Raji (cell line): Measurements from ENCODE around the gene LINGO4.

Experiments used
- POLR2A ChIP-seq: IDR thresholded peaks from 2 replicates; pipeline ENCODE4 v1.6.1; 2011; ENCODE audit warnings: low read depth, low read length, control low read depth; ENCODE audit not compliant: insufficient read depth

The LINGO4 gene, protein sequence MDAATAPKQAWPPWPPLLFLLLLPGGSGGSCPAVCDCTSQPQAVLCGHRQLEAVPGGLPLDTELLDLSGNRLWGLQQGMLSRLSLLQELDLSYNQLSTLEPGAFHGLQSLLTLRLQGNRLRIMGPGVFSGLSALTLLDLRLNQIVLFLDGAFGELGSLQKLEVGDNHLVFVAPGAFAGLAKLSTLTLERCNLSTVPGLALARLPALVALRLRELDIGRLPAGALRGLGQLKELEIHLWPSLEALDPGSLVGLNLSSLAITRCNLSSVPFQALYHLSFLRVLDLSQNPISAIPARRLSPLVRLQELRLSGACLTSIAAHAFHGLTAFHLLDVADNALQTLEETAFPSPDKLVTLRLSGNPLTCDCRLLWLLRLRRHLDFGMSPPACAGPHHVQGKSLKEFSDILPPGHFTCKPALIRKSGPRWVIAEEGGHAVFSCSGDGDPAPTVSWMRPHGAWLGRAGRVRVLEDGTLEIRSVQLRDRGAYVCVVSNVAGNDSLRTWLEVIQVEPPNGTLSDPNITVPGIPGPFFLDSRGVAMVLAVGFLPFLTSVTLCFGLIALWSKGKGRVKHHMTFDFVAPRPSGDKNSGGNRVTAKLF

DNA sequence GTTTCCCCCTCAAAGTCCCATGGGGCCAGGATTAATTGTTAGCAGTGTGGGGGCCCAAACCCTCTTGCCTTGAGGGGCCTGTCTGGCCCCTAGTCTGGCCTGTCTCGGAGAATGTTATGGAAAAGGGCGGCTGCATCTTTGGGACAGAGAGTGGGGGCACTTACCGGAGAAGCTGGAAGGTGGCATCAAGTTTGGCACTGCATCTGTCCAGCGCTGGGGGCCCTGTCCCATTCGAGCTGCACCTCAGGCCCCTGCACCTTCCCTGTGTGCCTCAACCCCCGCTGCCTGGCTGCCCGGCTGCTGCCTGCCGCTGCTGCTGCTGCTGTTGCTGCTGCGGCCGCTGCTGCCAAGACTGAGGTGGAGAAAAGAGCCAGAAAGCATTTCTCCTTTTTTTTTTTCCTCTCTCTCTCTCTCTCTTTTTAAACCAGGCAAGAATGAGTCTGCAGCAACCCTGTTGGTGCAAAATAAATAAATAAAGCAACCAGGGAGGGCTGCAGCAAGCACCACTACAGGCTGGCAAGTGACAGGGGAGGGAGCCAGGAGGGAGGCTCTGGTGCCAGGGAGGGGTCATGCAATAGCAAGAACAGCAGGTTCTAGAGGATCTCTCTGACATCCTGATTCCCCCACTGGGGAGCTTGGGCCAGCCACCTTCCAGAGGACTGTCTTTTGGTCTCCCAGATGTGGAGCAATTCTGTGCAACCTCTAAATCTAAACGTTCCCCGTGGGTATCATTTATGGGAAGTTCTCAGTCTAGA lies at the start of gene LINGO4:
Gene LINGO4, minus strand, starts transcription at position 354 of the 755 bp plus-strand sequence. CDS start 2,715 bp downstream, outside the sequence.
- no peak for TF ChIP-seq POLR2A

DNA sequence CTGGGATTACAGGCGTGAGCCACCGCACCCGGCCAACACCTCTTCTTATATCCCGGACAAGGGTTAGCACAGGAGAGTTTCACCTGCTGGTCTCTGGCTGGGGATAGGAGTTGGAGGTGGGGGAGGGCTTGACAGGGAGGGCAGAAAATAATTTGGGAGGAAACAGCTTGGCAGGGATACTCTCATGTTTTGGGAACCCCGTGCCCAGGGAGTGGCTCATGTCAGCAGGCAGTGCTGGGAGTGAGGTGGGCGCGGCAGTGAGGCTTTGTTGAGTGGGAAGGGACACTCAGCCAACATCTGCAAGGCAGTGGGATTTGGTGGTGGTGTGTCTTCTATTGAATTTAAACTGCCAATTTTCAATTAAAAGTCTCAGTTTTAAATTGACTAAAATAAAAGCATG lies 49.4 kb upstream of the LINGO4 start:
- TF ChIP-seq POLR2A, result no peak

DNA sequence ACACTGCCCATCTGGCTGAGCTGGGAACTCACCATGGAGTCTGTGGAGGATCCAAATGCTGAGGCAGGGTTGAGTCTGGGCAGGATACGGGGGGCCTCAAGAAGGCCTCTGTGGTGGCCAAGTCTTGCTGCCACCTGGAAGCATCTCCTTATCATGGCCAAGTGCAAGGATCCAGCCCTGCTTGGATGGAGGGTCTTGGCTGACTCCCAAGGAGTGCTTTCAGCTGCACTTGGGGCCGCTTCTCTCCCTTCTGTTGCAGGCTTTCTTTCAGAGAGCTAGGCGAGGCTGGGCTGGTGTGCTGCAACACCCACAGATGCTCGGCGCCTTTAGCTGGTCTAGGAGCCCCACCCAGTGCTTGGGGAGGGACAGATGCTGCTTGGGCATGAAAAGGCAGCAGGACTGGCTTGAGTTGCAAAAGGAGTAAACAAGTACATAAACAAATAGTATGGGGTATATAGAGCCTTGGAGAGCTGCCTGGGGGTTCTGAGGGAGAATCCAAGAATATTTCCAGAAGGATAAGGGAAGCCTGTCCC lies 48.3 kb upstream of the LINGO4 start, which contains the start of gene THEM5:
Gene THEM5, minus strand, starts transcription at position 302 of the 533 bp plus-strand sequence. Its CDS starts 147 bp downstream, at position 155.
- TF ChIP-seq POLR2A, result no peak

DNA sequence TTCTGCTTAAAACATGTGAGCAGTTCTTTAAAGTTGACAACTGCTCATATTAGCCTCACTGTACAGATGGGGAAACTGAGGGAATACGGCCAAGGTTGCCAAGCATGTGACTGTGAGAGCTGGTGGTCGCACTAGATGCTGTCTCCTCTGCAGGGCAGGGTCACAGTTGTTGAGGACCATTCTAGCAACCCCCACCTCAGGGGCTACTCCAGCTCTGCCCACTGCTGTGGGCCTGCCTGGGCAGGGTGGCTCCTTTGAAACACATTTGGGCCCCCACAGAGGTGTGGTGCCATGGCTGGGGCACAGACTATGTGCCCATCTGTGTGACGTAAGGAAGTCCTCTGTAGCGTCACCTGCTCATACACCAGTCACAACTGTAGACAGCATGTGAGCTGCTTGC lies 47.5 kb upstream of the LINGO4 start:
- TF ChIP-seq POLR2A, result no peak

DNA sequence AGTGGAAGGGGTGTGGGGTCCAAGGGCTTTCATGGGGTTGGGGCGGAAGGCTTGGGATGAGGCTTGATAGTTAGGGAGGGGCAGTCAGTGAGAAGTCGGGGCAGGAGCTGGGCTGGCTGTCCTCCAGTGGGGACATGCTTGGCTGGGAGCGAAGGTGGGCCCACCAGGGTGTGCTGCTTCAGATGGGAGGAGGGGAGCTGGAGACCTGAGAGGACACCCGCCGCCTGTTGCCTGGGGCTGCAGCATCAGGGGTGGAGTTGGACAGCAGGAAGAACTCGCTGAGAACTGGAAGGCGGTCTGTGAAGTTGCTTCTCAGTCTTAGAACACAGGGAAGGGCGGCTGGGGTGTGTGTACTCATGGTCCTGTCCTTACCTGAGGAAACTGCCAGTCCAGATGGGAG lies 46.7 kb upstream of the LINGO4 start:
- TF ChIP-seq POLR2A, result no peak

DNA sequence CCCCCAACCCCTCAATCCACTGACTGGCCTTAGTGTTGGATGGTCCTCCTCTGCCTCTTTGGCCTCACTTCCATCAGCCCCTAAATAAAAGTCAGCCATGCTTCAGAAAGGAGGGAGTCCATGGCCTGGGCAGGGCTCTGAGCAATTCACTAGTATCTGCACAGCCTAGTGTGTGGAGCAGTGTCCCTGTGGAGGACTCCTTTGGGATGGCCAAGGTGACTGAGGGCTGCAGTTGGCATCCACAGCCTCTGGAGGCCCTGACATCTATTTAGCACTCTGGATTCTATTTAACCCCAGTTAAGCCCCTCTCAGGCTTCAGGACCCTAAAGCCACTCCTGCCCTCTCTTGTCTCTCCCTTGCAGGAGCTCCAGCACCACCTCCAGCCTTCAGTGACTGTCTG lies 44.7 kb upstream of the LINGO4 start:
- no peak for TF ChIP-seq POLR2A

DNA sequence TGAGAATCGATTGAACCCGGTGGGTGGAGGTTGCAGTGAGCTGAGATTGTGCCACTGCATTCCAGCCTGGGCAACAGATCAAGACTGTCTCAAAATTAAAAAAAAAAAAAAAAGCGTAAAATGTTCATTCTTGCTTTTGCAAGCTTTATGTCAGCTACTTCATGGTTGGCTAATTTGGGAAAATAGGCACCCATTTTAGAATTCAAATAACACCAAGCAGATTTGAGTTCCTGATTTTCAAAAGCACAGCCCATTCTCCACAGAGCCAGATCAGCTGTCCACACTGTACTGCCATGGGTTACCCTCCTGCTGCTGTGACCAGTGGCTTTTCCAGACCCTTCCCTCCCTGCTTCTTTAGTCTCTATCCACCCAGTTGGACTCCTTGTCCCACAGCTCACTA lies 43.9 kb upstream of the LINGO4 start:
- TF ChIP-seq POLR2A, result no peak

DNA sequence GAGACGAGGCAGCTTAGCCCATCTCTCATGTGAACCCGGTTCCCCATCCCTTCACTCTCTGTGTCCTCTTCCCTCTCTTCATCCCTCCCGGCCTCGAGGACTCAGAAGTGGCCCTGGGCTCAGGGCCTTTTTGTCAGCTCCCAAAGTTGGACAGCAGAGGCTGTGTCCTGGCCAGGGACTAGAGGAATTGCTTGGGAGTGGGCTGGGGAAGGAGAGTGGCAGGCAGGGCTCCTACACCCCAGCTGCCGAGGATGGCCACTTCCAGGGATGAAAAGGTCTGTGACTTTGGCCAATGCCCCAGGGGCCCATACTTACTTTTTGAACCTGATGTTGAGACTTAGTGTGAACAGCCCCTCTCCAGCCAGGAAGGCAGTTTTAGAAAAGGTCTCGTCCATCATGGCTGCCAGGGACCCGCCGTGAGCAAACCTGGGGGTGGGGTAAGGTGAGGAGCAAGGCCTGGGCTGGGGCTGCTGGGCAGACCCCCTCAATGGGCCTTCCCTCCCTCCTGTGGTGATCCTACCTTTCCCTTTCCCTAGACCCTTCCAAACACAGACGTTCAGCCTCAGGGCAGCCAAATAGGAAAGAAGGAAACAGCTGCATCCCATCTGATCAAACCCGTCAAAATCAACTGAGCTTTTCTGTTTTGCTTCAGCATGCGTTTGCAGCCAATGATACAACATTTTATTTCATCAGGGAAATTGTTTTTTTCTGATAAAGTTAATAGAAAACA lies 42.8 kb upstream of the LINGO4 start:
- TF ChIP-seq POLR2A, result no peak

DNA sequence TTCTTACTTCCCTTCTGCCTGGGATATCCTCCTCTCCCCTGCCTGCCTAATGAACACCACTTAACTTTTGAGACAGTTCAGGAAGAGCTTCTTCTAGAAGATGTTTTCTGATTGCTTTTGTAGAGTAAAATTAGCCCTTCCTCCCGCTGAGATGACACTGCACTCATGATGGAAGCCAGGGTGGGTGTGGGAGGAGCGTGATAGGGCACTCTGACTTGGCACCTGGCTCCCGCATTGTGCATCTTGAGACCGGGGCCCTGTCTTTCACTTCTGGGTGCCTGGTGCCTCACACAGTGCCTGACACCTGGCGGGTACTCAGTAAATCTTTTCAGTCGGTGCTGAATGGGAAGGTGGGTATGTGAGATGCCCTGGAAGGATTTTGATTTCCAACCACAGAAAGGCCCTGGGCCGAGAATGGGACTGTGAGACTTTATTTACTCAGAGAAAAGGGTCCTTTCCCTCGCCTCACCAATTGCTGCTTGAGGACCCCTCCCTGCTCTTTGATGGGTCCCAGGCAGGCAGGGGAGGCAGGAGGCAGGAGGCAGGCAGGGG lies 41.5 kb upstream of the LINGO4 start:
- no peak for TF ChIP-seq POLR2A

DNA sequence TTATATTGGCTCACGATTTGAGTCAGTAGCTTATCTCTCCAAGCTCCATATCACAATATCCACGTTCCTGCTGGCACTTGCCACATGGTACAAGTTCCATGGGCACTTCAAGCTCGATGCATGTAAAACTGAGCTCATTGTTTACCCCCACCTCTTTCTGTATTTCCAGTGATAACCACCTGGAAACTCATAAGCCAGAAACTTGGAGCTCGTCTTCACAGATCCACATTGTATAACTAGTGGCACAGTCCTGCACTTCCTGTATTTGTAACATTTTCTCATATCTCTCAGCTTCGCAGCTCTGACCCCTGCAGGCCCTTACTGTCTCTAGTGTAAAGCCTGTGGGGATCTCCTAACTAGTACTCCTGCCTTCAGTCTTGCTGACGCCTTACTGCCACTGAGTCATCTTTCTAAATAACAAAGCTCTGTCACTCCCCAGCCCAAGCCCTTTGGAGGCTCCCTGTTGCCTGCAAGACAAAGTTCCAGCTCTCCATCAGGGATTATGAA lies 40.9 kb upstream of the LINGO4 start:
- TF ChIP-seq POLR2A, result no peak

DNA sequence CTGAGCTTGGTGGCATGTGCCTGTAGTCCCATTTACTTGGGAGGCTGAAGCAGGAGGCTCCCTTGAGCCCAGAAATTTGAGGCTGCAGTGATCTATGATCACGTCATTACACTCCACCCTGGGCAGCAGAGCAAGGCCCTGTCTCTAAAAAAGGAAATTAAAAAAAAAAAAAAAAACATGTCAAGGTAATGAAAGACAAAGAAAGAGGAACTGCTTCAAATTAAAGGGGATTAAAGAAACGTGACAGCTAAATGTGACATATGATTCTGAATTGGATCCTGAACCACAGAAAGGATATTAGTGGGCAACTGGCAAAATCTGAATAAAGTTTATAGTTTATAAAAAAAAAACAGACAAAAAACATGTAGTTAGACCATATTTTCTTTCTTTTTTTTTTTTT lies 38.2 kb upstream of the LINGO4 start:
- TF ChIP-seq POLR2A, result no peak

DNA sequence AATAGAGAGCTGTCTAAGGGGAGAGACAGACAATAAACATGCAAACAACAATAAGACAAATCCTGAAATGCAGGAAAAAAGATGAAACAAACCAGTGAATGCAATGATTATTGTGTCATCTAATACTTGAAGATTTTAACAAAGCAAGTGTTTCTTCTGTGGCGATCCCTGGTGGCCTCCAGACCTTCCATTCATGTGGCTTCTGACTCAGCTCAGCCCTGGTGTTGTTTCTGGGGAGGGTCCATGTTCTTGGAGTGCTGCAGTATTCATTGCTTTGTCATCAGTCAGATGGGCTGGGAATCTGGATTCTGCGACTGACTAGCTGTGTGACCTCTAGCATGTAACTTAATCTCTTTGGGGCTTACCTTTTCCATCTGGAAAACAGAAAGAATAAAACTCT lies 35.9 kb upstream of the LINGO4 start:
- TF ChIP-seq POLR2A, result no peak

DNA sequence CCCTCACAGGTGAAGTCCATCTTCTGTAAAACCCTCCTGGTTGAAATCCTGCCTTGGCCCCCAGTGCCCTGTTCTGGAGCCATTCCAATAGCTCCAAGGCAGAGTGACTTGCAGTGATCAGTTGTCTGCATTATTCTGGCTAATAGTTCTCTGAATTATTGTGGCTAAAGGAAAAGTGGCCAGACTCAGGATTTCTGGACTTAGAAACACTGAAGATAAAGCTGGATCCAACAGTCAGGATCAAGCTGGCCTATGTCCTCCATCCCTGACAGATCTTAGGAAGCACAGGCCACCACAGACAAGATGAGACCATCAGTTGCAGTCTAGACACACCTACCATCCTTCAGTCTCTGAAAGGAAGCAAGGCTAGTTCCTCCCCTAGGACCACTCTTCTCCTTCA lies 35.2 kb upstream of the LINGO4 start:
- TF ChIP-seq POLR2A, result no peak
